IPS-18c (cell line): ENCODE data around the gene GRK3.

Experiments used
- H3K4me3 ChIP-seq: 2 replicates; pipeline ENCODE4 v1.7.0; 2013; ENCODE audit warnings: low read depth, mild to moderate bottlenecking, low read length, moderate library complexity; ENCODE audit not compliant: insufficient read depth
- H3K9me3 ChIP-seq: one replicate; pipeline ENCODE4 v1.6.1; 2013; ENCODE audit warnings: mild to moderate bottlenecking, low read length, moderate library complexity; ENCODE audit not compliant: control insufficient read depth, insufficient read depth

Gene GRK3

GRCh38 chr22:25764270-25765015 lies 200.0 kb downstream of the GRK3 start:
- no peaks in the 10 kb centered on the region for H3K9me3 ChIP-seq
- H3K4me3 ChIP-seq: no peak overlapping the region

GRCh38 chr22:25765016-25765367 lies 200.5 kb downstream of the GRK3 start:
- H3K4me3 ChIP-seq: no peak overlapping the region
- H3K9me3 ChIP-seq: no peaks in the 10 kb centered on the region

GRCh38 chr22:25765801-25766200 lies 201.3 kb downstream of the GRK3 start:
- Histone ChIP-seq H3K9me3 (no peaks in the 10 kb centered on the region), H3K4me3 (no peak overlapping the region)

DNA sequence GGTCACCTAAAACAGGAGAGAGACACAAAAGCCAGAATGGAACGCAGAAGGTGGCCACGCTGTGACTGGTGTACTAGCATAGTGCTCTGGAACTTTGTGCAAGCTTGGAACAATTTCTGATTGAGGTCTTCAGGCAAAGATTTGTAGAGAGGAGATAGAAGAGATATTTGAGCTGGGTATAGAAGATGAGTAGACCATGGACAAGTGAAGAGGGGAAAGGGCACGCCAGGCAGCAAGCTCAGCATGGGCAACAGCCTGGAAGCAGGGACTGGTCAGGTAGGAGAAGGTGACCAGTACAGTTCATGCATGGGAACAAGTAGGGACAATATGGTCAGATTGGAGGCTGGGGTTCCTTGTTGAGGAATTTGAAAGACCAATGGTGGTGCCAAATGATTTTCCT lies 201.9 kb downstream of the GRK3 start:
- H3K4me3 ChIP-seq: no peak overlapping the region
- H3K9me3 ChIP-seq: no peaks in the 10 kb centered on the region

DNA sequence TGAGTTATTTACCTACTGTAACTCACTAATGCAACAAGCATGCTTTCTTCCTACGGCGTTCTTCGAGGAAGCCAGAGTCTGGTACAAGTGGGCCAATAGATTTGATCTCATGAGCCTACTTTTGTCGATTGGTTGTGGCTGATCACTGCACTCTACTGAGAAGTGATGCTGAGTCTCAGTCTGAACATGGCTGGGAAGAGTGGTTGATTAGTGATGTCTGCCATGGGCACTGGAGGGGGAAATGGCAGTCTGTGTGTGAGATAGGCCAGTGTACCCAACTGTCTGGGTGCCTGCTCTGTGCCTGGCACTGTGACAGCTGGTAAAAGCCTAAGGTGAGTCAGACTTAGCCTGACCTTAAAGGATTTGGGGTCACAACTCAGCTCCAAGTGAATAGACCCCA lies 205.9 kb downstream of the GRK3 start:
- H3K9me3 ChIP-seq: no peaks in the 10 kb centered on the region

DNA sequence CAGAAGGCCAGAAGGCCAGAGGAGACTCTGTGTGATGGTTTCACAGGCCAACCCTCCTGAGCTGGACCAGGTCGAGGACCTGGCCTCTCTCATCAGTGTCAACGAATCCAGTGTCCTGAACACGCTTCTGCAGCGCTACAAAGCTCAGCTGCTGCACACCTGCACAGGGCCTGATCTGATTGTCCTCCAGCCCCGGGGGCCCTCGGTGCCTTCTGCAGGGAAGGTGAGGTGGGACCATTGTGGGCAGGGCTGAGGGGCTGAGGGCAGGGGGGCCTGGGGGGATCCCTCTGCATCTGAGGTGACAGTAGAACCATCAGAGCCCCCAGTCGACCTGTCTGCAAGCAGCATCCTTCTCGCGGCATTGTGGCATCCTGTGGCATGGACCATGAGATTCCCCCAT lies 207.8 kb downstream of the GRK3 start:
- H3K4me3 ChIP-seq: no peak overlapping the region
- no peaks in the 10 kb centered on the region for H3K9me3 ChIP-seq

More for the DNA sequence above, 205.9 kb downstream of the GRK3 start:
- no peak overlapping the region for H3K4me3 ChIP-seq

- no peaks in the 10 kb centered on the region for H3K9me3 ChIP-seq
- no peak overlapping the region for H3K4me3 ChIP-seq
These were observed 210.1 kb downstream of the GRK3 start for GRCh38 chr22:25774575-25775026.

- no peak overlapping the region for H3K4me3 ChIP-seq
These were observed 211.1 kb downstream of the GRK3 start for GRCh38 chr22:25775531-25775930.

DNA sequence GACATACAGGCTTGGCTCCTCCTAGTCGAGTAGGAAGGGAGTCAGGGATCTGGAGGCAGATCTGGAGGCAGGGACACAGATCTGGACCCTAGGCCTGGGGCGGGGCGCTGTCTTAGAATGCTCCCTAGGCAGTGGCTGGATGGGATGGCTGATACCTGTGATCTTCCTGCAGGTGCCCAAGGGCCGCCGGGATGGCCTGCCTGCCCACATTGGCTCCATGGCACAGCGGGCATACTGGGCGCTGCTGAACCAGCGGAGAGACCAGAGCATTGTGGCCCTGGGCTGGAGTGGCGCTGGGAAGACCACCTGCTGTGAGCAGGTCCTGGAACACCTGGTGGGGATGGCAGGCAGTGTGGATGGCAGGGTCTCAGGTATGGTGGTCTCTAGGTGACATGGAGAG lies 212.9 kb downstream of the GRK3 start:
- Histone ChIP-seq H3K4me3 (no peak overlapping the region), H3K9me3 (no peaks in the 10 kb centered on the region)

More at GRCh38 chr22:25775531-25775930, 211.1 kb downstream of the GRK3 start:
- no peaks in the 10 kb centered on the region for H3K9me3 ChIP-seq

- Histone ChIP-seq H3K4me3 (no peak overlapping the region), H3K9me3 (no peaks in the 10 kb centered on the region)
These were observed 213.4 kb downstream of the GRK3 start for GRCh38 chr22:25777870-25778269.
